Ectodermal cell (in vitro differentiated cells): ENCODE measurements around the gene STK17A.

ENCODE experiments used
- H3K27ac ChIP-seq: 2 replicates; pipeline ENCODE4 v1.7.0; 2013; ENCODE audit warnings: mild to moderate bottlenecking, low read depth, low read length; ENCODE audit not compliant: insufficient read depth, poor library complexity, severe bottlenecking
- H3K27me3 ChIP-seq: 2 replicates; pipeline ENCODE4 v1.7.0; 2013; ENCODE audit warnings: mild to moderate bottlenecking, low read length; ENCODE audit not compliant: insufficient read depth, control insufficient read depth, poor library complexity, severe bottlenecking
- H3K36me3 ChIP-seq: one replicate; pipeline ENCODE4 v1.7.0; 2013; ENCODE audit warnings: low read length; ENCODE audit not compliant: control insufficient read depth, insufficient read depth
- H3K4me1 ChIP-seq: one replicate; pipeline ENCODE4 v1.7.0; 2013; ENCODE audit warnings: low read length; ENCODE audit not compliant: control insufficient read depth, insufficient read depth
- H3K4me3 ChIP-seq: 2 replicates; pipeline ENCODE4 v1.7.0; 2013; ENCODE audit warnings: low read depth, low read length, control low read depth; ENCODE audit not compliant: insufficient read depth
- H3K9me3 ChIP-seq: 2 replicates; pipeline ENCODE4 v1.7.0; 2013; ENCODE audit warnings: mild to moderate bottlenecking, low read length, moderate library complexity; ENCODE audit not compliant: control insufficient read depth
- WGBS, 2 experiments: methylation state at CpG; one replicate each; pipeline ENCODE4 v1.1.7; 2013; ENCODE audit warnings: missing lambda C conversion rate in 2 of 2; 5-methylcytosine and 5-hydroxymethylcytosine counted together

STK17A gene

GRCh38 chr7:43643846-43644245, 60.9 kb downstream of the STK17A start:
- Histone ChIP-seq H3K36me3 (peaks cover 14% of the 10 kb centered on the region), H3K27ac (no peak overlapping the region), H3K9me3 (no peaks in the 10 kb centered on the region), H3K27me3 (no peaks in the 10 kb centered on the region), H3K4me3 (no peak overlapping the region), H3K4me1 (peaks cover 36% of the 10 kb centered on the region)
- 89 to 91% methylated on average over 8 of the region's 8 CpGs for WGBS, 2 experiments

GRCh38 chr7:43645699-43646226, 62.9 kb downstream of the STK17A start:
- WGBS, 2 experiments: 95% methylated on average over 3 of the region's 3 CpGs
- no peaks in the 10 kb centered on the region for H3K27me3 ChIP-seq
- H3K9me3 ChIP-seq: no peaks in the 10 kb centered on the region
- peaks cover 8% of the 10 kb centered on the region for H3K36me3 ChIP-seq
- no peak overlapping the region for H3K4me3 ChIP-seq
- peaks cover 24% of the 10 kb centered on the region for H3K4me1 ChIP-seq
- no peak overlapping the region for H3K27ac ChIP-seq

- no peak overlapping the region for H3K4me3 ChIP-seq
- H3K4me1 ChIP-seq: peaks cover 24% of the 10 kb centered on the region
- H3K27me3 ChIP-seq: no peaks in the 10 kb centered on the region
- no peaks in the 10 kb centered on the region for H3K9me3 ChIP-seq
- peak overlapping the region; percentile 70 for H3K27ac ChIP-seq
- 49 to 59% methylated on average over 8 of the region's 8 CpGs for WGBS, 2 experiments
- peaks cover 8% of the 10 kb centered on the region for H3K36me3 ChIP-seq
These were observed 63.9 kb downstream of the STK17A start for GRCh38 chr7:43646603-43647338.

GRCh38 chr7:43647339-43647672, 64.4 kb downstream of the STK17A start:
- H3K9me3 ChIP-seq: no peaks in the 10 kb centered on the region
- 20% methylated on average over 7 of the region's 7 CpGs for WGBS, 2 experiments
- no peaks in the 10 kb centered on the region for H3K27me3 ChIP-seq
- no peak overlapping the region for H3K4me3 ChIP-seq
- H3K4me1 ChIP-seq: peaks cover 24% of the 10 kb centered on the region
- H3K36me3 ChIP-seq: peaks cover 8% of the 10 kb centered on the region
- H3K27ac ChIP-seq: peak overlapping the region; percentile 70

GRCh38 chr7:43647673-43648472, 65.0 kb downstream of the STK17A start:
- peaks cover 8% of the 10 kb centered on the region for H3K36me3 ChIP-seq
- peaks cover 24% of the 10 kb centered on the region for H3K4me1 ChIP-seq
- no peaks in the 10 kb centered on the region for H3K9me3 ChIP-seq
- 68 to 73% methylated on average over 9 of the region's 10 CpGs for WGBS, 2 experiments
- no peak overlapping the region for H3K4me3 ChIP-seq
- H3K27me3 ChIP-seq: no peaks in the 10 kb centered on the region
- peak overlapping the region; percentile 70 for H3K27ac ChIP-seq

GRCh38 chr7:43648473-43649406, 65.8 kb downstream of the STK17A start:
- 82 to 83% methylated on average over 8 of the region's 8 CpGs for WGBS, 2 experiments
- peaks cover 24% of the 10 kb centered on the region for H3K4me1 ChIP-seq
- H3K4me3 ChIP-seq: no peak overlapping the region
- peak overlapping the region; percentile 18 for H3K27ac ChIP-seq
- no peaks in the 10 kb centered on the region for H3K9me3 ChIP-seq
- H3K27me3 ChIP-seq: no peaks in the 10 kb centered on the region
- H3K36me3 ChIP-seq: peaks cover under 1% of the 10 kb centered on the region

GRCh38 chr7:43649755-43650274, 66.9 kb downstream of the STK17A start:
- 95% methylated on average over 4 of the region's 4 CpGs for WGBS, 2 experiments
- Histone ChIP-seq H3K9me3 (no peaks in the 10 kb centered on the region), H3K27ac (no peak overlapping the region), H3K4me1 (peaks cover 24% of the 10 kb centered on the region), H3K27me3 (no peaks in the 10 kb centered on the region), H3K4me3 (no peak overlapping the region), H3K36me3 (no peaks in the 10 kb centered on the region)

GRCh38 chr7:43650457-43651052, 67.6 kb downstream of the STK17A start:
- peaks cover 24% of the 10 kb centered on the region for H3K4me1 ChIP-seq
- H3K4me3 ChIP-seq: no peak overlapping the region
- WGBS, 2 experiments: 88 to 90% methylated on average over 9 of the region's 9 CpGs
- no peaks in the 10 kb centered on the region for H3K9me3 ChIP-seq
- no peaks in the 10 kb centered on the region for H3K27me3 ChIP-seq
- no peak overlapping the region for H3K27ac ChIP-seq
- no peaks in the 10 kb centered on the region for H3K36me3 ChIP-seq

GRCh38 chr7:43652364-43652763, 69.5 kb downstream of the STK17A start:
- Histone ChIP-seq H3K9me3 (no peaks in the 10 kb centered on the region), H3K27ac (no peak overlapping the region), H3K36me3 (no peaks in the 10 kb centered on the region), H3K4me3 (no peak overlapping the region), H3K4me1 (peaks cover 12% of the 10 kb centered on the region), H3K27me3 (no peaks in the 10 kb centered on the region)
